ENCODE results near the gene SLC8A1.

Gene SLC8A1

GRCh38 chr2:40299781-40300180 is 152.1 kb downstream of the SLC8A1 start:
- DNase-seq = no peak

GRCh38 chr2:40299173-40299572 is 152.7 kb downstream of the SLC8A1 start:
- DNase-seq = no peak

GRCh38 chr2:40298026-40298425 is 153.9 kb downstream of the SLC8A1 start:
- DNase-seq = no peak

GRCh38 chr2:40292291-40292690 is 159.6 kb downstream of the SLC8A1 start:
- no peak for DNase-seq

GRCh38 chr2:40289771-40290404 is 162.0 kb downstream of the SLC8A1 start:
- DNase-seq = no peak

- no peak for DNase-seq
Observed at GRCh38 chr2:40287773-40288172, 164.1 kb downstream of the SLC8A1 start.

GRCh38 chr2:40287195-40287594 is 164.7 kb downstream of the SLC8A1 start:
- DNase-seq = no peak

- DNase-seq = no peak
Observed at GRCh38 chr2:40286721-40287120, 165.2 kb downstream of the SLC8A1 start.

GRCh38 chr2:40285391-40285790 is 166.5 kb downstream of the SLC8A1 start:
- DNase-seq = no peak

- DNase-seq = no peak
Observed at GRCh38 chr2:40284797-40285196, 167.1 kb downstream of the SLC8A1 start.

- DNase-seq = no peak
Observed at GRCh38 chr2:40283111-40283909, 168.6 kb downstream of the SLC8A1 start.

- DNase-seq = no peak
Observed at GRCh38 chr2:40282428-40282827, 169.5 kb downstream of the SLC8A1 start.

GRCh38 chr2:40281021-40281940 is 170.6 kb downstream of the SLC8A1 start:
- DNase-seq = no peak

GRCh38 chr2:40279482-40279881 is 172.4 kb downstream of the SLC8A1 start:
- DNase-seq = no peak

- no peak for DNase-seq
Observed at GRCh38 chr2:40279001-40279400, 172.9 kb downstream of the SLC8A1 start.

GRCh38 chr2:40276076-40276475 is 175.8 kb downstream of the SLC8A1 start:
- no peak for DNase-seq

- DNase-seq = no peak
Observed at GRCh38 chr2:40274270-40274669, 177.6 kb downstream of the SLC8A1 start.

GRCh38 chr2:40273734-40274182 is 178.1 kb downstream of the SLC8A1 start:
- DNase-seq = no peak

- DNase-seq = no peak
Observed at GRCh38 chr2:40271094-40271493, 180.8 kb downstream of the SLC8A1 start.

- DNase-seq = no peak
Observed at GRCh38 chr2:40270372-40270771, 181.5 kb downstream of the SLC8A1 start.

- DNase-seq = no peak
Observed at GRCh38 chr2:40268566-40268965, 183.3 kb downstream of the SLC8A1 start.

GRCh38 chr2:40266201-40266600 is 185.7 kb downstream of the SLC8A1 start:
- DNase-seq = no peak

- no peak for DNase-seq
Observed at GRCh38 chr2:40265602-40266001, 186.3 kb downstream of the SLC8A1 start.

Measured in CD4-positive, alpha-beta T cell treated with Interleukin-17A for 1 hour (primary cell).